Left lung (tissue), 10 donors: ENCODE measurements around the gene PMIS2. TPM values are rescaled to one million over a fixed set of nuclear protein-coding genes. Genes with fewer than 3 reads are reported as not detected.
A peak's percentile ranks its signal among the peaks of the same experiment; 100 is the strongest.

ENCODE experiments used
- ATAC-seq: fragments of 200-7000 bp; cut with Tn5 transposase; one replicate; pipeline ENCODE4 v1.9.1; 2020; ENCODE audit warnings: moderate library complexity
- DNase-seq, 4 donors: peaks; one replicate each; pipeline ENCODE4 v3.0.0-alpha.2; 2013 to 2020
- H3K27ac ChIP-seq, 2 donors: fragments of 200-600 bp; sonication (generic) in 1 of 2; one replicate each; pipeline versions ENCODE4 v1.5.0 to v1.8.0; 2020 to 2021
- H3K27me3 ChIP-seq, 2 donors: fragments of 200-600 bp; sonication (generic) in 1 of 2; one replicate each; pipeline versions ENCODE4 v1.5.0 to v1.8.0; 2020 to 2021
- H3K36me3 ChIP-seq, 2 donors: fragments of 200-600 bp; sonication (generic) in 1 of 2; one replicate each; pipeline versions ENCODE4 v1.5.0 to v1.8.0; 2020 to 2021
- H3K4me1 ChIP-seq, 2 donors: fragments of 200-600 bp; one replicate each; pipeline ENCODE4 v1.8.0; 2021
- H3K4me3 ChIP-seq, 2 donors: fragments of 200-600 bp; sonication (generic) in 1 of 2; one replicate each; pipeline versions ENCODE4 v1.5.0 to v1.8.0; 2020 to 2021; ENCODE audit warnings: mild to moderate bottlenecking in 1 of 2
- H3K9me3 ChIP-seq, 2 donors: fragments of 200-600 bp; sonication (generic) in 1 of 2; one replicate each; pipeline versions ENCODE4 v1.5.0 to v1.8.0; 2020 to 2021
- intact Hi-C, 2 donors: fragments of 100-400 bp; cut with DNase I; formaldehyde crosslinking; loops; one replicate each; pipeline versions ENCODE4 v1.11.2 to v1.14.2; 2022
- polyA plus RNA-seq, 6 donors: library from polyadenylated mRNA; unstranded; fragments of 120-200 nt; gene quantifications; one replicate each; pipeline ENCODE4 v1.2.1, GENCODE V29; 2013; ENCODE audit not compliant: insufficient read length in 6 of 6
- total RNA-seq, 2 donors: library from RNA; stranded (reverse); fragmentation: NEBNext Ultra II Directional; extraction: Animal tissue kit (Norgen Biotek cat#: 25700); gene quantifications; one replicate each; pipeline ENCODE4 v1.2.1, GENCODE V29; 2021
- TF ChIP-seq, protein P1 (sequence below), 2 donors: fragments of 200-600 bp; sonication (generic) in 1 of 2; IDR thresholded peaks; one replicate each; pipeline versions ENCODE4 v1.5.0 to v1.8.0; 2021; ENCODE audit warnings: antibody characterized with exemption in 2 of 2
- donor health status: DM: no; HTN: yes; CAD: no.
- donor health status: DM: no; HTN: no; CAD: no.

The PMIS2 gene
- total and polyA plus RNA-seq, 8 donors = not detected

DNA sequence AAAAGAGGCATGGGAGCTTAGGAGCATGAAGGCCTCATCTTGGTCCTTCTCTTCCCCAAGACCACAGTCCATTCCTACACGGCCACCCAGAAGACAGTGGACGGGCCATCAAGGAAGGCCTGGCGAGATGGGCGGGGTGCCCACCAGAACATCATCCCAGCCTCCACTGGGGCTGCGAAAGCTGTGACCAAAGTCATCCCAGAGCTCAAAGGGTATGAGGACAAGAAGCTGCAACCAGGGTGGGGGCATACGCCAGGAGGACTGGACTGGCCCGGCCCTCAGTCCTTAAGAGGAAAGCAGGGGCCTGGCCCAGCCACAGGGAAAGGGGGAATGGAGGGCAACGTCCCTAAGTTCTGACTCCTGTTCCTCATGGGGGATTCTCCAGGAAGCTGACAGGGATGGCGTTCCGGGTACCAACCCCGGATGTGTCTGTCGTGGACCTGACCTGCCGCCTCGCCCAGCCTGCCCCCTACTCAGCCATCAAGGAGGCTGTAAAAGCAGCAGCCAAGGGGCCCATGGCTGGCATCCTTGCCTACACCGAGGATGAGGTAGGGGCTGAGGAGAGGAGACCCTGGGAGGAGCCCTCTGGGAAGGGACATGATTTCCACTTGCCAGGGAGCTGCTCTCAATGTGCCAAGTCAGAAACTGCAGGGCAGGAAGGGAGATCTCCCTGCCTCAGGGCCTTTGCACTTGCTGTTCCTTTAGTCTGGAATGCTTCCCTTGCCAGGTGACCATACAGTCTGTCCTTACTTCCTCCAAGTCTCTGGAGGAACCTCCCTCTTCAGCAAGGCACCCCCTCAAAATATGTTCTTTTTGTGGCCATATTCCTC is 42.5 kb upstream of the PMIS2 start:
- Histone ChIP-seq H3K27me3 (no peaks in the 10 kb centered on the region), H3K36me3 (peaks cover 0 to 7% of the 10 kb centered on the region in 2 donors), H3K9me3 (no peaks in the 10 kb centered on the region), H3K27ac (no peak overlapping the region), H3K4me3 (no peak overlapping the region), H3K4me1 (peaks cover 9 to 23% of the 10 kb centered on the region in 2 donors)
- DNase-seq (no peak), ATAC-seq (no peak)
- TF ChIP-seq, protein P1, sequence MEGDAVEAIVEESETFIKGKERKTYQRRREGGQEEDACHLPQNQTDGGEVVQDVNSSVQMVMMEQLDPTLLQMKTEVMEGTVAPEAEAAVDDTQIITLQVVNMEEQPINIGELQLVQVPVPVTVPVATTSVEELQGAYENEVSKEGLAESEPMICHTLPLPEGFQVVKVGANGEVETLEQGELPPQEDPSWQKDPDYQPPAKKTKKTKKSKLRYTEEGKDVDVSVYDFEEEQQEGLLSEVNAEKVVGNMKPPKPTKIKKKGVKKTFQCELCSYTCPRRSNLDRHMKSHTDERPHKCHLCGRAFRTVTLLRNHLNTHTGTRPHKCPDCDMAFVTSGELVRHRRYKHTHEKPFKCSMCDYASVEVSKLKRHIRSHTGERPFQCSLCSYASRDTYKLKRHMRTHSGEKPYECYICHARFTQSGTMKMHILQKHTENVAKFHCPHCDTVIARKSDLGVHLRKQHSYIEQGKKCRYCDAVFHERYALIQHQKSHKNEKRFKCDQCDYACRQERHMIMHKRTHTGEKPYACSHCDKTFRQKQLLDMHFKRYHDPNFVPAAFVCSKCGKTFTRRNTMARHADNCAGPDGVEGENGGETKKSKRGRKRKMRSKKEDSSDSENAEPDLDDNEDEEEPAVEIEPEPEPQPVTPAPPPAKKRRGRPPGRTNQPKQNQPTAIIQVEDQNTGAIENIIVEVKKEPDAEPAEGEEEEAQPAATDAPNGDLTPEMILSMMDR (IDR thresholded peaks at IDR 0.05) = no peak
- intact Hi-C loops = no loop called here

DNA sequence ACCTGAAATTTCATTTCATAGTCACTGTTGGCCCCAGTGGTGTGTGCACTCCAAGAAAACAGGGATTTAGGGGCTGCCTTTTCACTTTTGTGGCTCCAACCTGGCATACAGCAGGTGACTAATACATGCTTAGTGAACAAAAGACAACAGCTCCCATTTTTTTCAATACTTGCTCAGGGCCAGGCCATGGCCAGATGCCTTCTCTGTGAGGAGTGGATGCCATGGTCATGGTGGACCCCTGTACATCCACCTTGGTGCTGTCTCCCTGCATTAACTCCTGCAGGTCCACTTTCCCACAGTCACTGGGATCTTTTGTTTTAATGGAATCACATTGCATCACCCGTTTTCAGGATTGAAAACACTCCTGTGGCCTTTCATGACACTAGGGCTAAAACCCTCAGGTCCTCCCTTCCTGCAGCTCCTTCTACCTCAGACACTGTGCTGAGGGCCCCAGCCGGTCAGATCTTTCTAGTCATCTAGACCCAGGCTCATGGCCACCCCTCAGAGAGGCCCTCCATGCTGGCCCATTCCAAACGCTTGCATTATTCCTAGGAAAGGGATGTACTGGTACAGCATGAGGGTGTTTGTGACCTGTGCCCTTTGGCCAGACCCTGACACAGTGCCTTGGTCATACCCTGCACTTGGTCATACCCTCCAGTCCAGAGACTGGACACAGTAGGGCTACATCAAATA is 41.7 kb upstream of the PMIS2 start:
- peak overlapping the region; percentile 75 to 95 for H3K4me3 ChIP-seq
- H3K9me3 ChIP-seq = no peaks in the 10 kb centered on the region
- no peak for ATAC-seq
- peaks cover 0 to 7% of the 10 kb centered on the region in 2 donors for H3K36me3 ChIP-seq
- TF ChIP-seq, protein P1 (IDR thresholded peaks at IDR 0.05) = no peak
- intact Hi-C loops = no loop called here
- H3K4me1 ChIP-seq = peaks cover 9 to 23% of the 10 kb centered on the region in 2 donors
- DNase-seq = no peak
- no peaks in the 10 kb centered on the region for H3K27me3 ChIP-seq
- peak overlapping the region in 1 of 2 donors; percentile 82 for H3K27ac ChIP-seq

DNA sequence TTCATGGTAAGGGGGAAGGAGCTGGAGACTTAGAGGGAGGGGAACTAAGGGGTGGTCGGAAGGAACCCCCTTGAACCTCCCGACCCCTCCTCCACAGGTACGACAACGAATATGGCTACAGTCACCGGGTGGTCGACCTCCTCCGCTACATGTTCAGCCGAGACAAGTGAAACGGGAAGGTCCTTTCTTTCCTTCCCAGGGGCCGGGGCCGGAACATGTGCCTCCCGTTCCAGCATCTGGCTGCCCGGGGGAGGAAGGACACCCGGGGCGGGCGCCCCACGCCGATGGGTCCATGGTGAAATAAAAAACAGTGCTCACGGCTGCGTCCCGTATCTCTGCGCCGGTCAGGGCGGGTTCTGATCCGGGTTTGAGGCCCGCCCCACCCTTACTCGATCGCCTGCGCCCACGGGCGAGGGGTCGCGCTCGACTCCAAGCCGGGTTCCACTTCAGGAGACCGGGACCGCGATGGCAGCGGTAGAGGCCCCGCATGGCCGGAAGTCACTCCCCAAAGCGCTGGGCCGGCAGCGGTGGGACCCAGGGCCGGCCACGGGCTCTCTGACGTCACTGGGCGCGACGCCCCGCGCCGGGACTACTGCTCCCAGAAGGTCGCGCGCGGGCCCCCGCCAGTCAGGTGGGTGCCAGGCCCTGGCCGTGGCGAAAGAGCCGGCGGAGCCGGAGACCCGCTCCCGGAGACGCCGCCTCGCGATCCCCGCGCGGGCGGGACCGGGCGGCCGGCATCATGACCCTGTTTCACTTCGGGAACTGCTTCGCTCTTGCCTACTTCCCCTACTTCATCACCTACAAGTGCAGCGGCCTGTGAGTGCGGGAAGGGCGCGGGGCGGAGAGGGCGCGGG is 40.7 kb upstream of the PMIS2 start, which contains the start of gene TMEM147:
TSS of gene TMEM147 (plus strand) at position 626 of the 854 bp plus-strand sequence. CDS start at position 740, 114 bp downstream.
- no peaks in the 10 kb centered on the region for H3K9me3 ChIP-seq

DNA sequence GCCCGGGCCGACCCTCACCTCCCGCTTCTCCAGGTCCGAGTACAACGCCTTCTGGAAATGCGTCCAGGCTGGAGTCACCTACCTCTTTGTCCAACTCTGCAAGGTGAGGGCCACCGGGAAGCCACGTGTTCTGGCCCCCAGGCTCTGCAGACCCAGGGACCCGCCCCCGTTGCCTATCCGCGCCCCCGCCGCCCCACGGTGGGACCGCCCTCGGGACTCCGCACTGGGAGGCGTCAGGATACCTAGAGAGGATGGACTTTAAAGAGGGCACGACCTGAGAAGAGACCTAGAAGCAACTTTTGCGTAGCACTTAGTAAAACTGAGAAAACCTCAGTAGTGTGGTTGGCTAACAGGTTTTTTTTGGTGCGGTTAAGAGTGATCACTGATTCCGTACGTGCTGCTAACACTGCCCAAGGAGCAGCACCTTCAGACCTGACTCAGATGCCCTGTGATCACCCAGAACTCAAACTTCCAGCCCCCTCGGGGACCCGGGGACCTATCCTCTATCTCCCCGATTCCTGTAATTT is 40.1 kb upstream of the PMIS2 start:
- intact Hi-C loops = no loop called here
- TF ChIP-seq, protein P1 (IDR thresholded peaks at IDR 0.05) = no peak
- H3K27ac ChIP-seq = peak overlapping the region; percentile 34 to 82
- H3K36me3 ChIP-seq = peaks cover 0 to 10% of the 10 kb centered on the region in 2 donors
- no peaks in the 10 kb centered on the region for H3K9me3 ChIP-seq
- peaks cover 9 to 23% of the 10 kb centered on the region in 2 donors for H3K4me1 ChIP-seq
- peak overlapping the region; percentile 75 to 95 for H3K4me3 ChIP-seq
- H3K27me3 ChIP-seq = no peaks in the 10 kb centered on the region
- ATAC-seq (peak; percentile 51), DNase-seq (no peak)

More for the DNA sequence above, 40.7 kb upstream of the PMIS2 start, which contains the start of gene TMEM147:
- peak within 1 kb of the TSS; percentile 34 to 82 for H3K27ac ChIP-seq
- DNase-seq = peak; percentile 88 to 98 (median 94)
- no peaks in the 10 kb centered on the region for H3K27me3 ChIP-seq
- TF ChIP-seq, protein P1 (IDR thresholded peaks at IDR 0.05) = no peak
- peak; percentile 98 for ATAC-seq
- H3K36me3 ChIP-seq = peaks cover 0 to 7% of the 10 kb centered on the region in 2 donors
- peaks cover 9 to 23% of the 10 kb centered on the region in 2 donors for H3K4me1 ChIP-seq
- H3K4me3 ChIP-seq = peak within 1 kb of the TSS; percentile 75 to 95
- intact Hi-C loops = no loop called here
